HG03097 (cell line): ENCODE measurements around the gene SLC66A2.
"Not testable (repeated sequence)": the region's sequence is repeated elsewhere in the genome, so short reads cannot be mapped to it uniquely, and the experiment has no call there.

Source experiments
- ATAC-seq: cut with Tn5 transposase; IDR thresholded peaks from one replicate; pipeline ENCODE4 v1.9.1; 2021; ENCODE audit not compliant: unreplicated experiment, low FRiP score

The SLC66A2 gene

GRCh38 chr18:79869591-79870300, 81.7 kb downstream of the SLC66A2 start:
- ATAC-seq: no peak

DNA sequence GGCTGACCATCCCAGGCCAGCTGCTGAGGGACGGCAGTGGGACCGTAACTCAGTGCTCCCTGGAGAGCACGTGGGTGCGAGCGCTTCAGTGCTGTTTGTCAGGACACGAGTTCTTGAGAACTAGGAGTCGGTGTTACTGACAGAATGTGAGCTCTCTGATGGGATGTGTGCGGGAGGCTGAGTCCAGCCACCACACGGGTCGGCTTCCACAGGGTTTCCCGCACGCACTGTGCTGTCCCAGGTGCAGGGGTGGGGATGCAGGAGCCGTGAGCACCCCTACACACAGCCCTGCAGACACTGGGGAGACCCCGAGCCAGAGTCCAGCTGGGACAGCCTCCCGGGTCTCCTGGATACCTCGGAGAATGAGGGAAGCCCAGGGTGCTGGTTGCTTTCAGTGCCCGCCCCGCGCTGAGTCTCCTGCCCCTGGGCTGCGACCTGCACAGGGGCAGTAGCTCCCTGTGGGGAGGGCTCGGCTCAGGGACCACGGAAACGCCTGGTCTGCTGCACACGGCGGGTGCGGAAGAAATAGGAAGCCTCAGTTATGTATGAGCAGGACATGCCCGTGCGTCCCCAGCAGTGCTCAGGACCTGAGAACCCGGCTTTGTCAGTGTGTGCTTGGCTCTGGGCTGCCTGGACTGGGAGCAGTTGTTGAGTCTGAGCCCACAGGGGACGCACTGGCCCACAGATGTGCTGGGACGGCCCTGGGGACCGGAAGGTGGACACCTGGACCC, 82.5 kb downstream of the SLC66A2 start:
- ATAC-seq: no peak

DNA sequence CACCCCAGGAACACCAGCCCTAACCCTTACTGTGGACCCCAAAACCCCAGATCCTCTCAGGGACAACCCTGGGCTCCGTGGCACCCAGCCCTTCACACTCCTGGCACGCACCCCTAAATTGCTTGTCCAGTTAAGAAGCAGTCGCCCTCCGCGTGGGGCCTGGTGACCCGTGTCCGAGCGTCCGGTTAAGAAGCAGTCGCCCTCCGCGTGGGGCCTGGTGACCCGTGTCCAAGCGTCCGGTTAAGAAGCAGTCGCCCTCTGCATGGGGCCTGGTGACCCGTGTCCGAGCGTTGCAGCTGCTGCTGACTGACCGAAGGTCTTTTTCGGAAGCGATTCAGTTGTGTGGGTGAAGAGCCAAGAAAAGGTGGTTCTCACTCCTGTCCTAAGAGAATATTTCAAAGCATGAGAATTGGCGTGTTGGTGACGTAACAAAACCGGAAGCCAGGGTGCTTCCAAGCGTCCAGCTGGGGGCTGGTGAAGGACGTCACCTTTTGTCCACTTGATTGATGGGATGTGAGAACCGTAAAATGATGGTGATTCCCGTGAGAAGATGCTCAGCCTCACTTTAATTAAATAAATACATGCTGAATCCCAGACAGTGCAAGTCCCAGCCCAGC, 83.2 kb downstream of the SLC66A2 start:
- ATAC-seq: no peak

GRCh38 chr18:79867666-79868065, 83.8 kb downstream of the SLC66A2 start:
- no peak for ATAC-seq

DNA sequence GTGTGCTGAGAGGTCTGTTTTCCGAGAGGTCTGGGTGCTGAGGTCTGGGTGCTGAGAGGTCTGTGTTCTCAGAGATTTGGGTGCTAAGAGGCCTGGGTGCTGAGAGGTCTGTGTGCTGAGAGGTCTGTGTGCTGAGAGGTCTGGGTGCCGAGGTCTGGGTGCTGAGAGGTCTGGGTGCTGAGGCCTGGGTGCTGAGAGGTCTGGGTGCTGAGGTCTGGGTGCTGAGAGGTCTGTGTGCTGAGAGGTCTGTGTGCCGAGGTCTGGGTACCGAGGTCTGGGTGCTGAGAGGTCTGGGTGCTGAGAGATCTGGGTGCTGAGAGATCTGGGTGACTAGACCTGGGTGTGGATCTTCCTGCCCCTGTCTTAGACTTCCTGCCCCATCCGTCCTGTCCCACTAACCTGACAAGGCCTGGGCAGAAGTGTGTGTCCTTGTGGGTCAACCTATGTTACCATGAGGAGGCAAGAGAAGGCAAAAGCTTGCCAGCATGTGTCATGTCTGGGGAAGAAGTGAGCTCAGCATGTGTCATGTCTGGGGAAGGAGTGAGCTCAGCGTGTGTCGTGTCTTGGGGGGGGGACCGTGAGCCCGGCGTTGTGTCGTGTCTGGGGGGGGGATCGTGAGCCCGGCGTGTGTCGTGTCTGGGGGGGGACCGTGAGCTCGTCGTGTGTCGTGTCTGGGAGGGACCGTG, 84.4 kb downstream of the SLC66A2 start:
- ATAC-seq: no peak

DNA sequence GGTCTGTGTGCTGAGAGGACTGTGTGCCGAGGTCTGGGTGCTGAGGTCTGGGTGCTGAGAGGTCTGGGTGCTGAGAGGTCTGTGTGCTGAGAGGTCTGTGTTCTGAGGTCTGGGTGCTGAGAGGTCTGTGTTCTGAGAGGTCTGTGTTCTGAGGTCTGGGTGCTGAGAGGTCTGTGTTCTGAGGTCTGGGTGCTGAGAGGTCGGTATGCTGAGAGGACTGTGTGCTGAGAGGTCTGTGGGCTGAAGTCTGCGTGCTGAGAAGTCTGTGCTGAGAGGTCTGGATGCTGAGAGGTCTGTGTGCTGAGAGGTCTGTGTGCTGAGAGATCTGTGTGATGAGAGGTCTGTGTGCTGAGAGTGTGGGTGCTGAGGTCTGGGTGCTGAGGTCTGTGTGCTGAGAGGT, 85.5 kb downstream of the SLC66A2 start:
- not testable (repeated sequence) for ATAC-seq

- not testable (repeated sequence) for ATAC-seq
These were observed 86.5 kb downstream of the SLC66A2 start for GRCh38 chr18:79864955-79865354.

DNA sequence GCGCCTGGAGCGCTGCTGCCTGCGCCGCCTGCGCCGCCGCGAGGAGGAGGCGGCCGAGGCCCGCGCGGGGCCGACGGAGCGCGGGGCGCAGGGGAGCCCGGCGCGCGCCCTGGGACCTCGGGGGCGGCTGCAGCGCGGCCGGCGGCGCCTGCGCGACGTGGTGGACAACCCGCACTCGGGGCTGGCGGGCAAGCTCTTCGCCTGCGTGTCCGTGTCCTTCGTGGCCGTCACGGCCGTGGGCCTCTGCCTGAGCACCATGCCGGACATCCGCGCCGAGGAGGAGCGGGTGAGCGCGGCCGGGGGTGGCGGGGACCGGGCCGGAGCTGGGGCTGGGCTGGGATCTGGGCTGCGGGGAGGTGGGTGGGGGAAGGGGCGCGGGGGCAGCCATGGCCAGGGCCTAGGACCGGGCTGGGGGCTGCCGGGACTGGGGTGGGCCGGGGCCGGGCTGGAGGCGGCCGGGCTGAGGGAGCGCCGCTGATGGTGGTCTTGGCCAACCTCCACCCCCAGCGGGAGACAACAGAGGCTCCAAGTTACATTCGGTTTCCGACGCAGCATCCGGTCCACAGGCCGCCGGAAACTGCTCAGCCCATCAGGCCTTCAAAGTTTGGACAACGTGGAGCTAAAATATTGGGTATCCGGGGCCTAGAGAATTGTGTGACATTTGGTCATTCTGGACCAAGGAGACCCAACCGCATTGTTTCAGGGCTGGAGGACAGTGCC, 87.3 kb downstream of the SLC66A2 start:
- no peak for ATAC-seq

- no peak for ATAC-seq
These were observed 88.1 kb downstream of the SLC66A2 start for GRCh38 chr18:79863161-79864005.

DNA sequence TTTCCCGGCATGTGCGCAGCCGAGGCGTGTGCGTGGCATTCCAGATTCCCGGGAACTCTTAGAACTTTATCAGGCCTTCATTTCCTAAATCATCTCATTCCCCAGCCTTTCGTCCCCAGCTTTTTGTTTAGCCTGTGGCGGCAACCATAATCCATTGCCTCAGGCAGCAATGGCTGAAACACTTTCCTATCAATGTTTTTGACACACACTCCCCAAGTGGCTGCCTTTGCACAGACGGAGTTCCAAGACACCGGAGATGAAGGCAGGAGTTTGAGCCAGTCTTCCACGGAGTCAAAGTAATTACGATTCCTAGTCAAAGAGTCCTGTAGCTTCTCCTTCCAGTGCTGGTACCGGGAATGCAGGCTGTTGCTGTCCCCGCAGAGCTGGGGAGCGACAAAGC, 88.9 kb downstream of the SLC66A2 start:
- no peak for ATAC-seq

- ATAC-seq: no peak
These were observed 89.8 kb downstream of the SLC66A2 start for GRCh38 chr18:79861687-79862086.

DNA sequence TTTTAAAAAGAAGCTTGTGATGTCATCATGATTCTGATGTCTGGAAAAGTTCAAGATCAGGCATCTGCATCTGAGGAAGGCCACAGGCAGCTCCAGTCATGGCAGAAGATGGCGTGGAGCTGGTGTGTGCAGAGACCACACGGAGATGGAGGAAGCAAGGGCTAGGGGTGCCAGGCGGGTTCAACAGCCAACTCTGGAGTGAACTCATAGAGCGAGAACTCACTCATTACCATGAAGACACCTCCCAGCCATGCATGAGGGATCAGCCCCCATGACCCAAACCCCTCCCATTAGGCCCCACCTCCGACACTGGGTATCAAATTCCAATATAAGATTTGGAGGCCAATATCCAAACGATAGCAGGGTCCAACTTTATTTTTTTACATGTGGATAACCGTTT, 92.1 kb downstream of the SLC66A2 start:
- no peak for ATAC-seq

GRCh38 chr18:79857082-79857671, 94.3 kb downstream of the SLC66A2 start:
- no peak for ATAC-seq

DNA sequence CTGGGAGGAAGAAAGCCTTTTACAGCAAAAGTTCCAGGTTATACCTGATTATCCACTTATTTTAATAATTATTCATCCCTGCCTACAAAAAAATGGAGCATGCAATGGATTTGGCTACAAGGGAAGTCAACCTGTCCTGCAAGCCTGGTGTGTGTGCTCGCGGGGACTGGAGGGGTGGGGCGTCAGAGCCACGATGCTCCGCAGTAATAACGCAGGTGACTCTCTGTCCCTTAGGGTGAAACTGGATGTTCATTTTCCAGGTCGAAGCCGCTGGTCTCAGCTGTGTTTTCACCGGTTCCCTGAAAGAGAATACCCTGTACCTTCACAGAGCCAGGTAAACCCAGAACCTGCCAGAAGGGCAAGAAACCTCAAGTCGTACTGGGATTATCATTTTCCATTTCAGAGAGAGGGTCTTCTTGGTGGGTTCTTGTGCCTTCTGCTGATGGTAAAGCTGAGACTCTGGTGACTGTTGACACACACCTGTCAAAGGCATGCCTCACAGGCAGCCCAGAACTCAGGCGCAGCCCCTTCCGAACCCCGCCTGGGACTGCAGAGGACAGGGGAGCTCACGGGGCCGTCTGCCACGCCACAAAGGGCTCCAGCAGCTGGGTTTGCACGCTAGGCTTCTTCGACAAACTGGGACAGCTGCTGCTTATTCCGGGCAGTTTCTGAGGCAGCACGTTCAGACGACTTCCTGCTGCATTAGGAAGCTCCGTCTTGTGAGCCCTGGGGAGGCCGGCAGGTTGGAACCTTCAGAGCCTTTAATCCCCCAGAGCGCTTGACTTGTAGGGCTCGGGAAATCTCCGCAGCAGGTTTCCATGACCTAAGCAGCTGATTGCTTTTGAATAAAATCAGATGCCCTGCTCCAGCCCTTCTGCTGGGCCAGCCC, 95.1 kb downstream of the SLC66A2 start:
- no peak for ATAC-seq

- ATAC-seq: peak; percentile 81
These were observed 96.1 kb downstream of the SLC66A2 start for GRCh38 chr18:79855147-79855933.

DNA sequence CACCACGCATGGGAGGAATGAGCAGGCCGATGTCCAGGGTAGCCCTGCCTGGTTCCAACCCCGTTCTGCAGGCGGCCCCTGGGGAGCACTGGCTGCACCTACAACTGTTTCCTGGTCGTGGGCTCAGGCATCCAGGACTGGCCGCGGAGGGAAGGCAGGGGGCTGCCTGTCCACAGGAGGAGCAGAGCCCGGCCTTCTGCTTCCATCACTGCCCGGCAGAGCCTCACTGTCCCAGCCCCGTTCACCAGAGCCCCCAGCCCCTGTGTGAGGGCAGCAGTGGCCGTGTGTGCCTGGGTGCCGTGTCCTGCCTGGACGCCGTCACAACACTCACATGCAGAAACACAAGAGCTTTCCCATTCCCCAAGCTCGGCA, 97.5 kb downstream of the SLC66A2 start:
- no peak for ATAC-seq

DNA sequence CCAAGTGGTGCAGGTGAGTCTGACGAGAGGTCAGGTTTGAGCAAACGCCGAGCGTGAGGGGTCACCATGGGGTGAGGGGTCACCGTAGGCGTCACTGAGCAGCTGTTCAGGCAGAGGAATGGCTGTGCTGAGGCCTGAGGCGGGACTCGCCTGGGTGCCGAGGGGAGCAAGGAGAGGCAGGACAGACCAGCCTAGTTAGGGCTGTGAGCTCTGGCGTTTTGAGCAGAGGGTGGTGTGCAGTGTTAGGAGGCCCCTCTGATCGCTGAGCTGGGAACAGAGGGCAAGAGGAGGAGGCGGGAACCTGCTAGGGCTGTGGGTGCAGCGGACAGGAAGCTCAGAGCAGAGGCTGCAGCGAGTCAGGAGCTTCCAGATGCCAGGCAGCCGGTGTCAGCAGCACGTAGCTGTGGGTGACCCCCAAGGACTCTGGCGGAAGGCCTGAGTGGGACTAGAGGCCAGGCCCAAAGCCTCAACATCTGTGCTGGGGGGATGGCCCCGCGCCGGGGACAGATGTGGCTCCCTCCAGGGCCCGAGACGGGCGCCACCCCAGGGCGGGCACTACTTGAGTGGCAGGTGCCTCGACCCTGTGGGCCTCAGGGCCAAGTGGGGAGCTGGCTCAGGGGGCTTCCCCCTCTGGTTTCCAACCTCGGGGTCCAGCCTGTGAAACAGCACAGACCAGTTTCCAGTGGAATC, 98.0 kb downstream of the SLC66A2 start:
- ATAC-seq: no peak
